DLD1 (cell line): Measurements from ENCODE around the gene ZBTB47.

ENCODE experiments used
- in situ Hi-C: cut with HindIII; loops from 2 replicates; pipeline ENCODE4 v1.10.0; 2017; ENCODE audit warnings: low sequenced_read_pairs

The ZBTB47 gene

GRCh38 chr3:42652611-42653302 lies 740 bp upstream of the ZBTB47 start:
- in situ Hi-C loops, result no loop called here

GRCh38 chr3:42653303-42653559 lies 266 bp upstream of the ZBTB47 start:
- in situ Hi-C loops, result no loop called here

GRCh38 chr3:42654331-42655201 lies 1.1 kb downstream of the ZBTB47 start:
- in situ Hi-C loops, result no loop called here

GRCh38 chr3:42655331-42655888 lies 1.9 kb downstream of the ZBTB47 start:
- in situ Hi-C loops, result no loop called here

GRCh38 chr3:42655980-42656679 lies 2.6 kb downstream of the ZBTB47 start:
- in situ Hi-C loops, result no loop called here

- in situ Hi-C loops, result no loop called here
These were observed 3.4 kb downstream of the ZBTB47 start for GRCh38 chr3:42656680-42657610.

GRCh38 chr3:42657675-42658074 lies 4.2 kb downstream of the ZBTB47 start:
- in situ Hi-C loops, result no loop called here

GRCh38 chr3:42658091-42658770 lies 4.7 kb downstream of the ZBTB47 start:
- in situ Hi-C loops, result no loop called here

- in situ Hi-C loops, result no loop called here
These were observed 5.4 kb downstream of the ZBTB47 start for GRCh38 chr3:42658771-42659390.

- in situ Hi-C loops, result loop anchor here (5.0 kb wide), 1 partner anchor 98 kb away; no protein-coding TSS in a partner anchor
These were observed 6.1 kb downstream of the ZBTB47 start for GRCh38 chr3:42659451-42660130.

- in situ Hi-C loops, result loop anchor here (5.0 kb wide), 1 partner anchor 97 kb away; no protein-coding TSS in a partner anchor
These were observed 6.7 kb downstream of the ZBTB47 start for GRCh38 chr3:42660131-42660715.

- in situ Hi-C loops, result loop anchor here (5.0 kb wide), 1 partner anchor 96 kb away; no protein-coding TSS in a partner anchor
These were observed 7.4 kb downstream of the ZBTB47 start for GRCh38 chr3:42660898-42661297.

GRCh38 chr3:42661593-42662022 lies 8.1 kb downstream of the ZBTB47 start:
- in situ Hi-C loops, result loop anchor here (5.0 kb wide), 1 partner anchor 96 kb away; no protein-coding TSS in a partner anchor

- in situ Hi-C loops, result loop anchor here (5.0 kb wide), 1 partner anchor 95 kb away; no protein-coding TSS in a partner anchor
These were observed 8.7 kb downstream of the ZBTB47 start for GRCh38 chr3:42662037-42662812.

- in situ Hi-C loops, result loop anchor here (5.0 kb wide), 1 partner anchor 94 kb away; no protein-coding TSS in a partner anchor
These were observed 9.5 kb downstream of the ZBTB47 start for GRCh38 chr3:42662813-42663535.
